ENCODE data around the gene DNM3. TPM values are rescaled to one million over a fixed set of nuclear protein-coding genes. Genes with fewer than 3 reads are reported as not detected.
A peak's percentile ranks its signal among the peaks of the same experiment; 100 is the strongest.

The DNM3 gene
- total and polyA plus RNA-seq, 12 donors: 7.2 to 78.6 (median 18.4) TPM

DNA sequence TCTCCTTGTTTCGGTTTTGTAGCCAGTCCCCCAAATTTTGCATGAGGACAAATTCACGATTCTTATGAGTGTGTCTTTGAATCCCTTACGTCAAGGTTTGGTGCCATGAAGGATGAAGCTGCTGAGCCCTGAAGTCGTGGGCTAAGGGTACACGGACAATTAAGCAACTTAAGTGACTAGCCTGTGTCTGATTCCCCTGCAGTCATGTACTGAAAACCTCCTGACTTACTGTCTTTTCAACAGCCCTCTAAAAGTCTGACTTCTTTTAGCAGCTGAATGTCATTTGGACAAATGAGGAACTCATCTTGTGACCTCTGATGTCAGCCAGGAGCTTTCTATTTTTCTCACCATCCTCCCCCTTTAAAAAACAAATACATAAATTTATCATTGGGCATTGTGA, 552.1 kb downstream of the DNM3 start:
- Histone ChIP-seq H3K27ac (peak overlapping the region in 3 of 5 donors; percentile 14 to 62 (median 53)), H3K4me3 (no peak overlapping the region), H3K27me3 (no peaks in the 10 kb centered on the region), H3K4me1 (replicated peaks in 1 of 2) (peaks cover 11 to 51% of the 10 kb centered on the region in 2 donors), H3K36me3 (replicated peaks in 1 of 2) (no peaks in the 10 kb centered on the region), H3K9me3 (replicated peaks in 1 of 3) (no peaks in the 10 kb centered on the region)
- 58 to 72% (median 69%) methylated on average over 5 of the region's 5 CpGs for WGBS, 4 donors
- peak in 1 of 2 donors; percentile 14 for TF ChIP-seq POLR2A (IDR thresholded peaks at IDR 0.05)
- TF ChIP-seq, protein P1, sequence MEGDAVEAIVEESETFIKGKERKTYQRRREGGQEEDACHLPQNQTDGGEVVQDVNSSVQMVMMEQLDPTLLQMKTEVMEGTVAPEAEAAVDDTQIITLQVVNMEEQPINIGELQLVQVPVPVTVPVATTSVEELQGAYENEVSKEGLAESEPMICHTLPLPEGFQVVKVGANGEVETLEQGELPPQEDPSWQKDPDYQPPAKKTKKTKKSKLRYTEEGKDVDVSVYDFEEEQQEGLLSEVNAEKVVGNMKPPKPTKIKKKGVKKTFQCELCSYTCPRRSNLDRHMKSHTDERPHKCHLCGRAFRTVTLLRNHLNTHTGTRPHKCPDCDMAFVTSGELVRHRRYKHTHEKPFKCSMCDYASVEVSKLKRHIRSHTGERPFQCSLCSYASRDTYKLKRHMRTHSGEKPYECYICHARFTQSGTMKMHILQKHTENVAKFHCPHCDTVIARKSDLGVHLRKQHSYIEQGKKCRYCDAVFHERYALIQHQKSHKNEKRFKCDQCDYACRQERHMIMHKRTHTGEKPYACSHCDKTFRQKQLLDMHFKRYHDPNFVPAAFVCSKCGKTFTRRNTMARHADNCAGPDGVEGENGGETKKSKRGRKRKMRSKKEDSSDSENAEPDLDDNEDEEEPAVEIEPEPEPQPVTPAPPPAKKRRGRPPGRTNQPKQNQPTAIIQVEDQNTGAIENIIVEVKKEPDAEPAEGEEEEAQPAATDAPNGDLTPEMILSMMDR (IDR thresholded peaks at IDR 0.05): no peak
- peak in 2 of 7 donors; percentile 20 to 24 for DNase-seq
- intact Hi-C loops (cut with DNase I): loop anchor here in 1 of 2 donors (10.0 kb wide), 1 partner anchor 109 kb away; no protein-coding TSS in a partner anchor

DNA sequence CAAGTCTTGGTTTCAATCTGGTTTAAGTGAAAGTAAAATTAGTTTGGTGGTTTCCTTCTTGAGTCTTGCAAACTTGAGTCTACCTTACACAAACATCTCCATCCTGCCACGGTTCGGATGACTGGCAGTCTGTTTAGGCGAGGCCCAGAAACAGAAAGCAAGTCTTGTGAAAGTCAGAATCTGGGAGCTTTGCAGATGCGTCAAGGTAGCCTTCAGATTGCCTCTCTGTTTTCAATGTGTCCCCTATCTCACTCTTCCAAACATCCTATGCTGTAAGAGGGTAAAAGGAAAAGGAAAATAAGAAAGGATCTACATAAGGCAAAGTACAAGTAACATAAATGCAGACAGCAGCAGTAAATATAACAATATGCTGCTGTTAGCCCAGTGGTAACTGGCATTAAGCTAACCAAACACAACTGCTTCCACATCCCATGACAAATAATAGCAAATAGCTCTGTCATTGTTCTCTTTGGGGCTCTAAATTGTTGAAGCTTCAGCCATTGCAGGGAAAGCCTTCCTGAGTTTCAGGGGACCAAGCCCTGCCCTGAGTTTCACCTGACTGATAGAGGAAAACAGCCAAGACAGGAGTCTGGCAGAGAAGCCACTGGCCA, 552.9 kb downstream of the DNM3 start:
- H3K27ac ChIP-seq: peak overlapping the region in 4 of 5 donors; percentile 14 to 59 (median 48)
- 31 to 58% (median 53%) methylated on average over 4 of the region's 4 CpGs for WGBS, 4 donors
- no peaks in the 10 kb centered on the region for H3K9me3 ChIP-seq (replicated peaks in 1 of 3)
- intact Hi-C loops (cut with DNase I): loop anchor here in 1 of 2 donors (10.0 kb wide), 1 partner anchor 109 kb away; no protein-coding TSS in a partner anchor
- peak in 5 of 7 donors; percentile 30 to 75 (median 38) for DNase-seq
- H3K27me3 ChIP-seq: no peaks in the 10 kb centered on the region
- peaks cover 11 to 59% of the 10 kb centered on the region in 2 donors for H3K4me1 ChIP-seq (replicated peaks in 1 of 2)
- H3K36me3 ChIP-seq (replicated peaks in 1 of 2): no peaks in the 10 kb centered on the region
- no peak for TF ChIP-seq POLR2A (IDR thresholded peaks at IDR 0.05)
- TF ChIP-seq, protein P1 (IDR thresholded peaks at IDR 0.05): no peak
- no peak overlapping the region for H3K4me3 ChIP-seq

DNA sequence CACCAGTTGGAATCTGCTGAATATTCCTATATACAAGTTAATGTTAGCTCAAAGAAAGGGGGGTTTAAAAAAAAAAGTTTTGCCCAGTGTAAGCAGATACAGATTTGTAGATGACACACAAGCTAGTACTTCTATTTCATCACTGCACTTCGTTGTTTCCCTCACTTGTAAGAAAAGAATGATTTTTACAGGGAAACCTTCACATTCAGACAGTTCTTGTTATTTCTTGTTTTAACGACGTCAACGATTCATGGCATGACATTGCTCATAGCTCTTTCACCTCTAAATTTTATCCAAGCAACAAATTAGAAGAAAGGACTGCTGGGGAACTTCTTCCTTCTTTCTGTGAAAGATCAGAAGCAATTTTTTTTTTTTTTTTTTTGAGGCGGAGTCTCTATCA, 553.5 kb downstream of the DNM3 start:
- 89 to 93% (median 90%) methylated on average over 5 of the region's 5 CpGs for WGBS, 4 donors
- no peaks in the 10 kb centered on the region for H3K9me3 ChIP-seq (replicated peaks in 1 of 3)
- H3K36me3 ChIP-seq (replicated peaks in 1 of 2): no peaks in the 10 kb centered on the region
- H3K4me1 ChIP-seq (replicated peaks in 1 of 2): peaks cover 11 to 62% of the 10 kb centered on the region in 2 donors
- no peak for TF ChIP-seq POLR2A (IDR thresholded peaks at IDR 0.05)
- TF ChIP-seq, protein P1 (IDR thresholded peaks at IDR 0.05): no peak
- intact Hi-C loops (cut with DNase I): loop anchor here in 1 of 2 donors (10.0 kb wide), 1 partner anchor 110 kb away; no protein-coding TSS in a partner anchor
- H3K27me3 ChIP-seq: no peaks in the 10 kb centered on the region
- no peak for DNase-seq
- H3K4me3 ChIP-seq: no peak overlapping the region
- H3K27ac ChIP-seq: peak overlapping the region in 1 of 5 donors; percentile 59

DNA sequence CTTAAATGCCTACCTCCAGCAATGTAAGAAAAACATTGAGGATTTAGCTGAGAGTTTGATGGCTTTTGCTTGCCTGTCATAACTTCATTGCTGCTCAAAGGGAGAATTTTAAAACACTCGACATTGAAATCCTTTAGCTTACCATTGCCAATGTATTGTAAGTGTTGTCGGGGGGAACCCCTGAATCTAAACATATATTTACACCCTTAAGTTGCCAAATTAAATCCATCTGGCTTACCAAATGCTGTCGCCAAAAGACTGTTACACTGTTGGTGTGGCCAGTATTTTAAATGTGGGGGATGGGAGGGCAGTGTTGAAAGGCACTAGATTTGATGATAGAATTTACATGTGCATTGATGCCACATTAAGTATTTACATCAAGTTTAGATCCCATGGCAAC, 554.3 kb downstream of the DNM3 start:
- no peaks in the 10 kb centered on the region for H3K9me3 ChIP-seq (replicated peaks in 1 of 3)
- H3K36me3 ChIP-seq (replicated peaks in 1 of 2): no peaks in the 10 kb centered on the region
- 93 to 100% (median 95%) methylated on average over 3 of the region's 3 CpGs for WGBS, 4 donors
- no peak overlapping the region for H3K4me3 ChIP-seq
- peaks cover 8 to 58% of the 10 kb centered on the region in 2 donors for H3K4me1 ChIP-seq (replicated peaks in 1 of 2)
- no peaks in the 10 kb centered on the region for H3K27me3 ChIP-seq
- H3K27ac ChIP-seq: no peak overlapping the region
- DNase-seq: no peak
- intact Hi-C loops (cut with DNase I): loop anchor here in 1 of 2 donors (10.0 kb wide), 1 partner anchor 111 kb away; no protein-coding TSS in a partner anchor
- TF ChIP-seq POLR2A (IDR thresholded peaks at IDR 0.05): no peak
- TF ChIP-seq, protein P1 (IDR thresholded peaks at IDR 0.05): no peak

All from adrenal gland (tissue), 12 donors.